ENCODE results near the gene PCDHA12.

Gene PCDHA12

GRCh38 chr5:140925806-140926442, 50.8 kb downstream of the PCDHA12 start, which contains the start of gene PCDHAC1:
Gene PCDHAC1 (plus strand): TSS chr5:140926299. CDS start chr5:140926893, 594 bp downstream.
- no peaks in the 10 kb centered on the region for H3K9me3 ChIP-seq (ENCODE audit: control insufficient read depth in 1 of 2, low read length in 2 of 2)
- peaks cover 0 to 19% of the 10 kb centered on the region in 2 donors for H3K4me1 ChIP-seq (ENCODE audit: control insufficient read depth in 1 of 2, insufficient read depth in 2 of 2, low read length in 2 of 2)
- no peaks in the 10 kb centered on the region for H3K36me3 ChIP-seq (ENCODE audit: control insufficient read depth in 1 of 2, insufficient read depth in 2 of 2, low read length in 2 of 2)
- H3K27ac ChIP-seq (ENCODE audit: low read length) = no peak within 1 kb of the TSS
- peak within 1 kb of the TSS; percentile 64 to 70 for H3K4me3 ChIP-seq (ENCODE audit: low read depth in 1 of 2, low read length in 2 of 2)
- no peaks in the 10 kb centered on the region for H3K27me3 ChIP-seq (ENCODE audit: low read depth, low read length)

GRCh38 chr5:140926443-140927227, 51.5 kb downstream of the PCDHA12 start:
- peaks cover 0 to 19% of the 10 kb centered on the region in 2 donors for H3K4me1 ChIP-seq (ENCODE audit: control insufficient read depth in 1 of 2, insufficient read depth in 2 of 2, low read length in 2 of 2)
- H3K27me3 ChIP-seq (ENCODE audit: low read depth, low read length) = no peaks in the 10 kb centered on the region
- no peaks in the 10 kb centered on the region for H3K36me3 ChIP-seq (ENCODE audit: control insufficient read depth in 1 of 2, insufficient read depth in 2 of 2, low read length in 2 of 2)
- no peak overlapping the region for H3K27ac ChIP-seq (ENCODE audit: low read length)
- H3K4me3 ChIP-seq (ENCODE audit: low read depth in 1 of 2, low read length in 2 of 2) = peak overlapping the region; percentile 64 to 70
- no peaks in the 10 kb centered on the region for H3K9me3 ChIP-seq (ENCODE audit: control insufficient read depth in 1 of 2, low read length in 2 of 2)

GRCh38 chr5:140927228-140927573, 52.1 kb downstream of the PCDHA12 start:
- H3K27me3 ChIP-seq (ENCODE audit: low read depth, low read length) = no peaks in the 10 kb centered on the region
- peak overlapping the region; percentile 64 to 70 for H3K4me3 ChIP-seq (ENCODE audit: low read depth in 1 of 2, low read length in 2 of 2)
- H3K9me3 ChIP-seq (ENCODE audit: control insufficient read depth in 1 of 2, low read length in 2 of 2) = no peaks in the 10 kb centered on the region
- peaks cover 0 to 19% of the 10 kb centered on the region in 2 donors for H3K4me1 ChIP-seq (ENCODE audit: control insufficient read depth in 1 of 2, insufficient read depth in 2 of 2, low read length in 2 of 2)
- H3K27ac ChIP-seq (ENCODE audit: low read length) = no peak overlapping the region
- H3K36me3 ChIP-seq (ENCODE audit: control insufficient read depth in 1 of 2, insufficient read depth in 2 of 2, low read length in 2 of 2) = no peaks in the 10 kb centered on the region
